GM11168 (cell line): ENCODE measurements around the gene PGP.

ENCODE experiments used
- in situ Hi-C: fragments of 300-500 bp; cut with MboI; formaldehyde crosslinking; loops from one replicate; pipeline ENCODE4 v1.12.0; 2022; ENCODE audit warnings: low sequenced_read_pairs; ENCODE audit not compliant: unreplicated experiment

The PGP gene

DNA sequence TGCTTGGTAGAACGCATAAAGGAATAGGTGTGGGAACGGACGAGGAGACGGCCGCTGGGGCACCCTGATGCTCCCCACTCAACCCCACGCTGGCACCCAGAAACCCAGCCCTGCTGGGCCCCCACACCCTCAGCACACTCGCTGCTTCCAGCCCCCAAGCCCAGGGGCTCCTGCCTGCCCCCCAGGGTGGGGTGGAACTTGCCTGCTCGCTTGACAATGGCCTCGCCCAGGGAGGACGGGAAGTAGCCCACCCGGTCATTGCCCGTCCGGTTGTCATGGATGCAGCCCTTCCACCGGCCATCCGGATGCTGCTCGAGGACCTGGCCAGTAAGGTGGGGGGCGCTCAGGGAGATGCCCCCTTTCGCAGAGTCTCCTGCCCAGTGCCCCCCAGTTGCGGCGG lies 28.1 kb downstream of the PGP start:
- in situ Hi-C loops: no loop called here

DNA sequence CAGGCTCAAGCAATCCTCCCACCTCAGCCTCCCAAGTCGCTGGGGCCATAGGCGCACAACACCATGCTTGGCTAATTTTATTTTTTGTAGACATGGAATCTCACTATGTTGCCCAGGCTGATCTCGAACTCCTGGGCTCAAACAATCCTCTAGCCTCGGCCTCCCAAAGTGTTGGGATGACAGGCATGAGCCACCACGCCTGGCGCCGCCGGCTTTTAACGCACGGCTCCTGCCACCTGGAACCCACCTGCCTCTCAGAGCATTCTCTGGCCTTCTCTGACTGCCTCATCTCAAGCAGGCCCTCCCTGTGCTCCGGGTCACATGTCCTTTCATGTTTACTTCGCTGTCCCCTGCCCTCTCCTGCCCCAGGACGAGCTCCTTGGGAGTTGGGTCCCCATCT lies 28.6 kb downstream of the PGP start:
- in situ Hi-C loops: no loop called here

DNA sequence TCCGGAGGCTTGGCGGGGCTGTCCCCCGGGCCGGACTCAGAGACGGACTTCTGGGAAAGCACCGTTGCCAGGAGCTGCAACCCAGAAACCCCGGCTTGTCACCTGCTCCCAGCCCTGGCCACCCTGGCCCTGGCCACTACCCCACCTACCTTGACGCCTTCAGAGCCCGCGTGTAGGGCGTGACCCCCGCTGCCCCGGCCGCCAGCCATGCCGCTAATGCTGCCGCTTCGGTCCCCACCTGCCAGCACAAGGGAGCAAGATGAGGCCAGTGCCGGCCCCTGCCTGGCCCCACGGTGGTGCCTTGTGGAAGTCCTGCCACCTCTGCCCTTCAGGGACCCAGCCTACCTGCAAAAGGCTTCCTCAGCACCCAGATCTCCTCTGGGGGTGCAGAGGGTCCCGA lies 29.7 kb downstream of the PGP start:
- in situ Hi-C loops: no loop called here

DNA sequence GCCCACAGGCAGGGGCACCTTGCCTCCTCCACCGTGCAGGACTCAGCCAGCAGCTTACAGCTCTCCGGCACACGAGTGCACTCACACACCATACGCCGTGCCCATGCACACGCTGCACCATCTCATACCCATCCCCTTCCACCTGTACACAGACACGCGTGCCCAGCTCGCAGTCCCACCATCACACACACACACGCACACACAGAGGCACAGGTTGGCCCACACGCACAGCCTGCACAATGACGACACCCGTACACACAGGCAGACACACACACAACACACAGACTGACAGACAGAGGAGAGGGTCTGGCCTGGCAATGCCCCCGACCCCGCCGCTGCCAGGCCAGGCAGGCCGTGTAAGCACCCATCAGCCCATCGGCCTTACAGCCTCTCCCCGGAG lies 30.3 kb downstream of the PGP start:
- in situ Hi-C loops: no loop called here

- in situ Hi-C loops: no loop called here
Observed at GRCh38 chr16:2183671-2184070, 31.0 kb downstream of the PGP start.

DNA sequence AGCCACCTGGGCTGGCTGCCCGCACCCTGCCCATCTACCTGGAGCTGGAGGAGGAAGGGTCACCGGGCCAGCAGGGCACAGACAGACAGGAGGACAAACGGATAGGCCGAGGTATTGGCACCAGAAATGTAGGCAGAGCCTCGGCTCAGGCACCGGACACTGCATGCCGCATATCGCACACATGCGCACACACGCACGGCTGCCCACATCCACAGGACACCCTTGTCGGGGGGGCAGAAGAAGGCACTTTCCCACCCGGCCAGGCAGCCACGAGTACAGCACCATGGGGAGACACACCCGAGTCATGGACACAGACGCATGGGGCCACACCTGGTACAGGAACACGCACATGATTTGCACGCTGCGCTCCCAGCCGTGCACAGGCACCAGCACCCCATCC lies 32.7 kb downstream of the PGP start:
- in situ Hi-C loops: no loop called here

DNA sequence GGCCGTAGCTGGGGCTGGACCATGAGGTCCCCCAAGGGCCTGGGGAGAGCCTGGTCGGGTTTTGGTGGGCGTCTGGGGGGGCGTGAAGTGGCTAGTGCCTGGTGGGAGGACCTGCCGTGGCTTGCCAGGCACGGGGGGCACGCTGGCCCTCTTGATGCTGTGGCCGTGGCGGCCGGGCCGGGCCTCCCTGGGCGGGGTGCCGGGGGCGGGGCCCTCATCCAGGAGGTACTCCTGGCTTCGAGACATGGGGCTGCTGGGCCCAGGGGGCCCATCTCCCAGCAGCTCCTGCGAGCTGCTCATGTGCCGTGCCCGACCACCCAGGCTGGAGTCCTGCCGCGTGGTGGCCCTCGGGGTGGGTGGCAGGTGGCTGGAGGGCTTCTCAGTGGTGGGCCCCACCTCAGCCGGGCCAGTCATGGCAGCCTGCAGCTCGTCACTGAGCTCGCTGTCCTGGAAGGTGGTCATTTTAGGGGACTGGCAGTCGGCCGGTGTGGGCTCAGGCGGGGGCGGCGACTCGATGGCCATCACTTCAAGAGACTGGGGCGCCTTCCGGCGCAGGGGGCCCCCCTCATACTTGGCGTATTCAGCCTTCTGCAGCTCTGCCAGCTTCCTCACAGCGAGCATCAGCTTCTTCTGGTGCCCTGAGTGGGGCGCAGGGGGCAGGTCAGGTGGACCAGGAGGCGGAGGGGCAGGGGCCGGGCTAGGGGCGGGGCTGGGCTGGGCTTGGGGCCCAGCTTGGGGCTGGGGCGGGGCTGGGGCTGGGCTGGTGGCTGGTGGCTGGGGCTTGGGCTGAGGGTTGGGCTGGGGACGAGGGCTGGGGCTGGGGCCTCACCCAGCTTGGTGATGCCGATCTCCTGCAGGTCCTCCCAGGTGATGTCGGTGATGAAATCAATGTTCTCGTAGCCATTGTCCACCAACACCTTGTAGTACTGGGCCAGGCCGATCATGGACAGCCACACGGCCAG lies 33.4 kb downstream of the PGP start:
- in situ Hi-C loops: no loop called here

DNA sequence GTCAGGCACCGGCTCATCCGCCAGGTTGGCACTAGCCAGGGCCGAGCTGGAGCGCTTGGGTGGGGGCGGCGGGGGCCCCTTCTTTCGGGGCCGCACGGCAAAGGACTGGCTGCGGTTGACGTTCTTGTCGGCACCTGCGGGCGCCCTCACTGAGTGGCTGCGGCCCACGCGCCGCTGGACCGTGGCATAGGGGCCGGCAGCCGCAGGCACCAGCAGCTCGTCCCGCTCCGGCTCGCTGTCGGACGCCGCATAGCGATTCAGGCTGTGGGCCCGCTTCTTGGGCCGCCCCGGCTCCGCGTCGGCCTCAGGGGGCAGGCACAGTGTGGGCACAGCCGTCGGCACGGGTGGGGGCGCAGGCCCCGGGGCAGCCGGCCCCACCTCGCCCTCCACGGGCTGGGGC lies 34.2 kb downstream of the PGP start:
- in situ Hi-C loops: no loop called here

- in situ Hi-C loops: no loop called here
Observed at GRCh38 chr16:2179576-2179975, 35.1 kb downstream of the PGP start.

DNA sequence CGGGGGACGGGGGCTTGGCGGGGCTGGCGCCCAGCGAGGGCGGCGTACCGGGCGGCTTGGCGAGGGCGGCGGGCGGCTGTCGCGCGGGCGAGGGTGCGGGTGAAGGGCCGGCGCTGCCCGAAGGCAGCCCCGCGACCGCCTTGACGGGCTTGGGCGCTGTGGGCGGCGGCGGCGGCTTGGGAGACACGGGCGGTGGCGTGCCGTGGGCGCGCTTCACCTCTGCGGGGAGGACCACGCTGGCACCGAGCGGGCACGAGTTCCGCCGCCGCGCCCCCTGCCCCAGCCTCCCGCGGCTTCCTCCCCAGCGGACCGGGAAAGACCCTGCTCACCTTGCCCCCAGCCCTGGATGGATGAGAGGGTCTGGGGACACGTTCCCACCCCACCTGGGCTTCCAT lies 35.5 kb downstream of the PGP start:
- in situ Hi-C loops: no loop called here

DNA sequence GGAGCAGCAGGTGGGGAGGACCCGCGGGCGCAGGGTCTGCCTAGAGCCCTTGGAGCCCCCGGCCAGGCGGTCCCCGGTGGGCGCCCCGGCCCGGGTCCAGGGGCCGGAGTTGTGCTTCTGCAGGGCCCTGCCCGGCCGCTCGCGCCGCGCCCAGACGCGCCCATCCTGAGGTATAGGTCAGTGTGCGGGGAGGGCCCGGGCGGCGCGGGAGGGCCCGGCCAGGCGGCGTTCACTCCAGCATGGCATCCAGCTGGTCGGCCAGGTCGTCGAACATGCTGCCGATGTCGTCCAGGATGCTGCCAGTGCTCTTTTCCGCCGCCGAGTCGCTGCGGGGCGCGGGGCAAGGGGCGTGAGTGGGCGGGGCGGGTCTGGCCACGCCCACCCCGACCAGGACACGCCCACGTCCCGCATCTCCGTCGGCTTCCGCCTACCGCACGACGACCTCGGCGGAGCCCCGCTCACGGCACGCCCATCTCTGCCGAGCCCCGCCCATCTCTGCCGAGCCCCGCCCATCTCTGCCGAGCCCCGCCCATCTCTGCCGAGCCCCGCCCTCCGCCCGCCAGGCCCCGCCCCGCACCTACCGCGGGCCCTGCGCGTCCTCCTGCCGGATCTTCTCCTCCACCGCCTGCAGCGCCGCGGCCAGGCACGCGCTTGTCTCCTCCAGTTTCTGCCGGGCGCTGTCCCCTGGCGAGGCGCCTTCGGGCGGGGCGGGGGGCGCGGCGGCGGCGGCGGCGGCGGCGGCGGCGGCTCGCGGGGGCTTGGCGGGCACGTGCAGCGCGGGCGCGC lies 36.1 kb downstream of the PGP start:
- in situ Hi-C loops: no loop called here

DNA sequence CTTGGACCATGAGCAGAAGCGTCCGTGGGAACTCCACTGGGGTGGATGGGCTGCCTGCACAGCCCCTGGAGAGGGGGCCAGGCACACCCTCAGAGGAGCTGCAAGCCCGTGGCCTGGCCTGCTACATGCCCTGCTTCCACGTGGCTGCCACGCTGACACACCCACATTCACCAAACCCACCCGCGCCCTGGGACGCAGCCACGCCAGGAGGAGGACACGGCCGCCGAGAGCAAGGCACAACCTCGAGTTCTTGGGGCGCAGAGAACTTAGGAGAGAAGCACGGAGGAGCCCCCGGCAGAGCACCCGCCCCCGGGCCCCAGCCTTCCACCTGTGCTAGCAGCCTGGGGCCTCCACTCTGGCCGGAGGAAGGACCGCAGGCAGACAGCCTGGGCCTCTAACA lies 37.1 kb downstream of the PGP start:
- in situ Hi-C loops: no loop called here

- in situ Hi-C loops: no loop called here
Observed at GRCh38 chr16:2177101-2177500, 37.5 kb downstream of the PGP start.

DNA sequence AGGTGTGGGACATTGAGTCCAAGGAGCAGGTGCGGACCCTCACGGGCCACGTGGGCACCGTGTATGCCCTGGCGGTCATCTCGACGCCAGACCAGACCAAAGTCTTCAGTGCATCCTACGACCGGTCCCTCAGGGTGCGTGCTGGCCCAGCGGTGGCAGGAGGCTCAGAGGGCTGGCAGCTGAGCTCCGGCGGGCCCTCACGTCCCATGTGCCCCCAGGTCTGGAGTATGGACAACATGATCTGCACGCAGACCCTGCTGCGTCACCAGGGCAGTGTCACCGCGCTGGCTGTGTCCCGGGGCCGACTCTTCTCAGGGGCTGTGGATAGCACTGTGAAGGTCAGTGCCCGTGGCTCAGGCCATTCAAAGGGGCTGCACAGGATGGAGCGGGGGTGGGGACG lies 38.6 kb downstream of the PGP start:
- in situ Hi-C loops: no loop called here

DNA sequence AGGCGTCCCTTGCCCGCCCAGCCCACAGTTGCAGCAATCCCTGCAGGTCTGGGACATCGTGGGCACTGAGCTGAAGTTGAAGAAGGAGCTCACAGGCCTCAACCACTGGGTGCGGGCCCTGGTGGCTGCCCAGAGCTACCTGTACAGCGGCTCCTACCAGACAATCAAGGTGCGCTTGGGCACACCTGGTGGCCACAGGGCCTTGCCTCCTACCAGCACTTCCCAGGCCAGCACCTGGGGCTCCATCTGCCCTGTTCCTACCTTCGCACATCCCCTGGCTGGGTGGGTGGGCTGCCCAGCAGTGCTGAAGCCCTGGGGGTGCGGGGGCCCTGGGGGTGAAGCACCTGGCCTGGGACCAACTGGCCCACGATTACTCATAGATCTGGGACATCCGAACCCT lies 39.2 kb downstream of the PGP start:
- in situ Hi-C loops: no loop called here

- in situ Hi-C loops: no loop called here
Observed at GRCh38 chr16:2174396-2175131, 40.1 kb downstream of the PGP start.

GRCh38 chr16:2173916-2174315 lies 40.7 kb downstream of the PGP start:
- in situ Hi-C loops: no loop called here

- in situ Hi-C loops: no loop called here
Observed at GRCh38 chr16:2173366-2173765, 41.3 kb downstream of the PGP start.

DNA sequence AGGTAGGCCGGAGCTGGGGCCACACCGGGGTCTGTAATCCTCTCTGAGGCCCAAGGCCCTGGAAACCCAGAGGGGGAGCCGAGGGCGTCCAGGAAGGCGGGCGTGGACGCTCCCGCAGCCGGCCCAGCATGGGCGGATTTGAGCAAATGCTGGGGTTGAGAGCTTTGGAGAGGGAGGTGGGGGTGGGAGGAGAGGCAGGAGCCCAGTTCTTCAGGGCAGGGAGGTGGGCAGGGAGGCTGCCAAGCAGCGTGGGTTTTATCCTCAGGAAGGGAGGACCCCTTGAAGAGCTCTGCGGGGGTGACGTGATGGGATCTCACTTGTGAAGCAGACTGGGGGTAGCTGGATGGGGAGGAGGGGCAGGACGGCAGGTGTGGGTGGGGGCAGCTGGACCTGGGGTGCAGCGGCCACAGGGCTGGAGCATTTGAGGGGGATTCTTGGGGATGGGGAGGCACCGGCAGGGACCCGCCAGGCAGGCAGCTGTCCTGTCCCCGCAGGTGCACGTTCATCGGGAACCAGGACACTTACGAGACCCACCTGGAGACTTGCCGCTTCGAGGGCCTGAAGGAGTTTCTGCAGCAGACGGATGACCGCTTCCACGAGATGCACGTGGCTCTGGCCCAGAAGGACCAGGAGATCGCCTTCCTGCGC lies 41.8 kb downstream of the PGP start:
- in situ Hi-C loops: no loop called here

DNA sequence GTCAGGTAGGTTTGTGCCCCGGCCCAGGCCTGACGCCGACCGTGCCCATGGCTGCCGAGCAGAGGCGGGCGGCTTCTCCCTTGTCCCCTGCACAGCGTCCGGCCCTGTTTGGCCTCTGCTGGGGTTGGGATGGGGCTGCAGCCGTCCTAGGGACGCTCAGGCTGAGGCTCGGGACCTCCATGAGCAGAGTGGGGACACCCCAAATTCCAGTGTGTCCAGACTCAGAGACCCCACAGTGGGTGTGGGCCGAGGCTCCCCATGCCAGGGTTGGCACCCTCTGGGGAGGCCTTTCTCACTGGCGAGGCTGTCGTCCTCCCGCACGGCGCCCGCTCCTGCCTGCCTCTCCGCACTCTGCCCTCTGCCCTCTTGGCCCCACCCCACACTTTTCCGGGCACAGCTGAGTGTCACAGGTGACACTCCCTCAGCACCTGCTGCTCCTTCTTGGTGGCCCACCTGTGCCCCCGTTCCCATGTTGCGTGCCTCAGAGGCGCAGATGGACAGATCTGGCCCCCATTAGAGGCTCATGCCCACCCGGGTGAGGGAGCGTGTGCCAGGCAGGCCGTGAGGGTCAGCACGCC lies 43.0 kb downstream of the PGP start:
- in situ Hi-C loops: no loop called here
